ENCODE data around the gene HACD2. TPM values are rescaled to one million over a fixed set of nuclear protein-coding genes. Genes with fewer than 3 reads are reported as not detected.
A peak's percentile ranks its signal among the peaks of the same experiment; 100 is the strongest.

HACD2 gene
- total RNA-seq, 1 donor from 2014 or later = 42.8 TPM

DNA sequence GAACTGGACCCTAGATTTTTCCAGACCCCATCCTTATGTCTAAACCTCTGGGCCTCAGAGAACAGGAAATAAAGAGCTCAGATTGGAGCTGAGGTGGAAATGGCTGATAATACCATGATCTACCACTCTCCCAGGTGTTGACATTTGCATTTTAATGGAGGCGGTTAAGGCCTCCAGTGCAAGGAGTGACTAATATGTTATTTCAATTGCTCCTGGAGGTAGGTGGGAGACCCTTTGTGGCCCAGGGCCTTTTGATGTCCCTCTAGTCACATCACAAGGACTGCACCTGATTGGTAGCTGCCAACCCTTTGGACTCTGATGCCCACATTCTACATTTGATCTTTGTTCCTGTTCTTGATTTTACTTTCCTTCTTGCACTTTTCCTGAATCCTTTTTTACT, 127.0 kb downstream of the HACD2 start:
- ATAC-seq (no peak), DNase-seq (no peak)
- Histone ChIP-seq H3K4me1 (no peaks in the 10 kb centered on the region), H3K27ac (no peak overlapping the region), H3K27me3 (ENCODE audit: low read depth) (peaks cover 18% of the 10 kb centered on the region), H3K4me3 (no peak overlapping the region), H3K36me3 (no peaks in the 10 kb centered on the region), H3K9me3 (no peaks in the 10 kb centered on the region)
- intact Hi-C loops (cut with DNase I) = no loop called here
- no peak for TF ChIP-seq CTCF (IDR thresholded peaks at IDR 0.05)

DNA sequence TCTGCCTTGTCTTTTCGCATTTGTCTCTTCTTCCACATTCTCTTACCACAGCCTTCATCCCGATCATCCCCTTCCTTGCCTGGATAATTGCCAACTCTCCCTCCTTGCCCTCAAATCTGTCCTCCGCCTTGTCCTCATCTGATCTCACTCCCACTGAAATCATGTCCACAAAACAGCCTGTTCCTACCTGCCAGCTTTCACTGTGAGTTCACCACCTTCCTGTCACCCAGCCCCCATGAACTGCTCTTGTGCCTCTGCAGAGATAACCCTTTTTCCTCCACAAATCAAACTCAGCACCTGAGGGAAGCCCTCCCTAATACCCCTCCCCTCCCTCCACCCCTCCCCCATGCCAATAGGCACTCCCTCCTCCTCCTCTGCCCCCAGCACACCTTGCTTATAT, 131.2 kb downstream of the HACD2 start:
- Histone ChIP-seq H3K27me3 (ENCODE audit: low read depth) (peaks cover 47% of the 10 kb centered on the region), H3K4me3 (no peak overlapping the region), H3K36me3 (no peaks in the 10 kb centered on the region), H3K9me3 (no peaks in the 10 kb centered on the region), H3K4me1 (peaks cover 10% of the 10 kb centered on the region), H3K27ac (no peak overlapping the region)
- no peak for TF ChIP-seq CTCF (IDR thresholded peaks at IDR 0.05)
- DNase-seq = no peak
- no peak for ATAC-seq
- intact Hi-C loops (cut with DNase I) = no loop called here

GRCh38 chr3:123451186-123451585, 133.7 kb downstream of the HACD2 start:
- H3K36me3 ChIP-seq = no peaks in the 10 kb centered on the region
- intact Hi-C loops (cut with DNase I) = no loop called here
- H3K27ac ChIP-seq = no peak overlapping the region
- no peaks in the 10 kb centered on the region for H3K9me3 ChIP-seq
- peaks cover 15% of the 10 kb centered on the region for H3K4me1 ChIP-seq
- DNase-seq (no peak), ATAC-seq (no peak)
- no peak overlapping the region for H3K4me3 ChIP-seq
- H3K27me3 ChIP-seq (ENCODE audit: low read depth) = peaks cover 59% of the 10 kb centered on the region
- no peak for TF ChIP-seq CTCF (IDR thresholded peaks at IDR 0.05)

DNA sequence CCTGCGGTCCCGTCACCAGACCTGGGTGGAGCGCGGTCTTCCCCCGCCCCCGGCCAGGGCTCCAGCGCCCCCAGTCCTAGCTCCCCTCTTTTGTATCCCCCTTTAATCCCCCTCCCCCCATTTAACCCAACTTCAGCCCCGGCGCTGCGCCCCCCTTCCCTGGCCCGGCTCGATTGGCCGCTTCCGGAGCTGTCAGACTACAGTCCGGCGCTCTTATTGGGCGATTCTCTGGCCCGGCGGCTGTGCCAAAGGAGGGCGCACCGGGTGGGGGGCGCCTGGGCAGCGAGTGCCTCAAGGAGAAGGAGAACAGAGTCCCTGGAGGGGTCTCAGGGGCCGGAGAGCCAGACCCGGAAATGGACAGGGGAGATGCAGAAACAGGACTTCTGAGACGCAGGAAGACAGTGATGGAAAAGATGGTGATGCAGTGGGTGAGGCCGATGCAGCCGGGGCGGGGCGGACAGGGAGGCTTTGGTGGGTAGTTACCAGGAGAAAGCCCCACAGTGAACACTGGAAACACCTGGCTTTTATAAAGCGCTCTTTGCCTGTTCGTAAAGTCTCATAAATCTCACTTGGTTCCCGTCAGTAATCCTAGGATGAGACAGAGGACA, 134.8 kb downstream of the HACD2 start:
- peak overlapping the region; percentile 57 for H3K4me3 ChIP-seq
- H3K9me3 ChIP-seq = no peaks in the 10 kb centered on the region
- H3K4me1 ChIP-seq = peaks cover 15% of the 10 kb centered on the region
- intact Hi-C loops (cut with DNase I) = no loop called here
- H3K27ac ChIP-seq = no peak overlapping the region
- H3K27me3 ChIP-seq (ENCODE audit: low read depth) = peaks cover 53% of the 10 kb centered on the region
- ATAC-seq = no peak
- DNase-seq = no peak
- no peaks in the 10 kb centered on the region for H3K36me3 ChIP-seq
- no peak for TF ChIP-seq CTCF (IDR thresholded peaks at IDR 0.05)

GRCh38 chr3:123449102-123449996, 135.5 kb downstream of the HACD2 start:
- DNase-seq (no peak), ATAC-seq (peak; percentile 57 to 60)
- H3K4me1 ChIP-seq = peaks cover 15% of the 10 kb centered on the region
- TF ChIP-seq CTCF (IDR thresholded peaks at IDR 0.05) = no peak
- intact Hi-C loops (cut with DNase I) = no loop called here
- H3K36me3 ChIP-seq = no peaks in the 10 kb centered on the region
- H3K4me3 ChIP-seq = peak overlapping the region; percentile 57
- peaks cover 58% of the 10 kb centered on the region for H3K27me3 ChIP-seq (ENCODE audit: low read depth)
- peak overlapping the region; percentile 24 for H3K27ac ChIP-seq
- no peaks in the 10 kb centered on the region for H3K9me3 ChIP-seq
